Nephron progenitor cell (in vitro differentiated cells): ENCODE data around the gene KRTAP10-5.
"Not testable (repeated sequence)": the region's sequence is repeated elsewhere in the genome, so short reads cannot be mapped to it uniquely, and the experiment has no call there.

Experiments
- DNase-seq: peaks from one replicate; pipeline ENCODE4 v3.0.0; 2021
- H3K27ac Mint-ChIP-seq: 2 replicates; pipeline ENCODE4 v1.8.0; 2021; ENCODE audit warnings: mild to moderate bottlenecking, moderate library complexity, mixed read lengths
- H3K27me3 Mint-ChIP-seq: 2 replicates; pipeline ENCODE4 v1.8.0; 2021; ENCODE audit warnings: mild to moderate bottlenecking, low read depth, mixed read lengths; ENCODE audit not compliant: poor library complexity
- H3K36me3 Mint-ChIP-seq: 2 replicates; pipeline ENCODE4 v1.8.0; 2021; ENCODE audit warnings: low read depth, mixed read lengths
- H3K4me1 Mint-ChIP-seq: 2 replicates; pipeline ENCODE4 v1.8.0; 2021; ENCODE audit warnings: mixed read lengths
- H3K4me3 Mint-ChIP-seq: 2 replicates; pipeline ENCODE4 v1.8.0; 2021; ENCODE audit warnings: mild to moderate bottlenecking, moderate library complexity, mixed read lengths
- H3K9me3 Mint-ChIP-seq: 2 replicates; pipeline ENCODE4 v1.8.0; 2021; ENCODE audit warnings: mild to moderate bottlenecking, moderate library complexity, mixed read lengths
- TF ChIP-seq, protein P1 (sequence below): fragments of 200-600 bp; sonication (generic); IDR thresholded peaks from 2 replicates; pipeline ENCODE4 v1.5.0; 2021; ENCODE audit warnings: antibody characterized with exemption

The KRTAP10-5 gene

GRCh38 chr21:44593598-44594405 lies 13.4 kb upstream of the KRTAP10-5 start:
- Mint-ChIP-seq H3K4me1 (peaks cover 46% of the 10 kb centered on the region), H3K4me3 (peak overlapping the region; percentile 19), H3K36me3 (peaks cover 11% of the 10 kb centered on the region), H3K9me3 (peaks cover 18% of the 10 kb centered on the region), H3K27me3 (peaks cover 5% of the 10 kb centered on the region), H3K27ac (peak overlapping the region; percentile 82)
- TF ChIP-seq, protein P1, sequence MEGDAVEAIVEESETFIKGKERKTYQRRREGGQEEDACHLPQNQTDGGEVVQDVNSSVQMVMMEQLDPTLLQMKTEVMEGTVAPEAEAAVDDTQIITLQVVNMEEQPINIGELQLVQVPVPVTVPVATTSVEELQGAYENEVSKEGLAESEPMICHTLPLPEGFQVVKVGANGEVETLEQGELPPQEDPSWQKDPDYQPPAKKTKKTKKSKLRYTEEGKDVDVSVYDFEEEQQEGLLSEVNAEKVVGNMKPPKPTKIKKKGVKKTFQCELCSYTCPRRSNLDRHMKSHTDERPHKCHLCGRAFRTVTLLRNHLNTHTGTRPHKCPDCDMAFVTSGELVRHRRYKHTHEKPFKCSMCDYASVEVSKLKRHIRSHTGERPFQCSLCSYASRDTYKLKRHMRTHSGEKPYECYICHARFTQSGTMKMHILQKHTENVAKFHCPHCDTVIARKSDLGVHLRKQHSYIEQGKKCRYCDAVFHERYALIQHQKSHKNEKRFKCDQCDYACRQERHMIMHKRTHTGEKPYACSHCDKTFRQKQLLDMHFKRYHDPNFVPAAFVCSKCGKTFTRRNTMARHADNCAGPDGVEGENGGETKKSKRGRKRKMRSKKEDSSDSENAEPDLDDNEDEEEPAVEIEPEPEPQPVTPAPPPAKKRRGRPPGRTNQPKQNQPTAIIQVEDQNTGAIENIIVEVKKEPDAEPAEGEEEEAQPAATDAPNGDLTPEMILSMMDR = no peak
- no peak for DNase-seq

DNA sequence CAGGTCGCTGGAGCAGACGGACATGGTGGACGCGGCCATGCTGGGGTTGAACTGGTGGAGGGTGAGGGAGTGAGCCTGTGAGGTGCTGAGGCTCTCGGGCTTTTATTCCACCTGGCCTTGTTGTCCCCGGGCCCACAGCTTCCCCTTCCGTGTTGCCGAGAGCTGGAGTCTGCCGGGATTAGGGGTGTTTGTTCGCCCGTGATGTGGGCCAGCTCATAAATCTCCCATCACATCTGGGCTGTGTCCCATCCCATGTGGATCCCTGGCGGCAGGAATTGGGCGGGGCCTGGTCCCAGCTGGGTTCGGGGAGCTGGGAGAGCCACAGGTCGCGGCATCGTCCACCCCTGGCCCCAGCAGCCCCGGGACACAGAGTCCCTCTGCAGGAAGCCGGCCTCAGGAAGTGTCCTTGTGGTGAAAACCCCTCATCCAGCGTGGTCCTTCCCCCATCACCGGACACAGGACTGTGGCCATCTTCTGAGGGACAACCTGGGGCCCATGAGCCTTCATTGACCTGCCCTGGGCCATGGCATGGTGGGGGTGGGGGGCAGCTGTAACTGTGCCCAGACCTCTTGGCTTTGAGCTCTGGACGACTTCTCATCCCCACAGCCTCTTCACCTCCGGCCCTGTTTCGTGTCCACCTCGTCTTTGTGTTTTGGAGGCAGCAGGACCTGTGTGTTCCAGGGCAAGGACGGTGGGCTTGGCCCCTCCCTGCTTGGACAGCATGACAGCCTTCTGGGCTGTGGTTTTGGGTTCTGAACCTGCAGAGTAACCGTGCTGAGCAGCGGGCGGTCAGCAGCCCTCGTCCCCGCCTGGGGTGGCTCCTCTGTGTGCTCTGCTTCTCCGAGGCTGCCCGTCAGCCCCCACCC lies 12.3 kb upstream of the KRTAP10-5 start, which contains the start of gene KRTAP10-6:
KRTAP10-6 (minus strand) TSS at position 60 of the 866 bp plus-strand sequence; CDS start at position 39, 21 bp downstream.
- Mint-ChIP-seq H3K9me3 (peaks cover 11% of the 10 kb centered on the region), H3K4me1 (peaks cover 35% of the 10 kb centered on the region), H3K27me3 (peaks cover 4% of the 10 kb centered on the region), H3K27ac (peak within 1 kb of the TSS; percentile 92), H3K36me3 (peaks cover under 1% of the 10 kb centered on the region), H3K4me3 (no peak within 1 kb of the TSS)
- TF ChIP-seq, protein P1 = no peak
- DNase-seq = no peak

DNA sequence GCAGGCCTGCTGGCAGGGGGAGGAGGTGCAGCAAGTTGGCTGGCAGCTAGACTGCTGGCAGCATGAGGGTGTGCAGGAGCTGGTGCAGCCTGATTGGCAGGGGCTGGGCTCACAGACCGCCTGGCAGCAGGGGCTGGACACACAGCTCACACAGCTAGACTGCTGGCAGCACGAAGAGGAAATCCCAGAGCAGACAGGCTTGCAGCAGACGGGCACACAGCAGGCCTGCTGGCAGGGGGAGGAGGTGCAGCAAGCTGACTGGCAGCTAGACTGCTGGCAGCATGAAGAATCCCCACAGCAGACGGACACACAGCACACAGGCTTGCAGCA lies 11.4 kb upstream of the KRTAP10-5 start:
- Mint-ChIP-seq H3K9me3 (peaks cover 14% of the 10 kb centered on the region), H3K4me1 (peaks cover 35% of the 10 kb centered on the region), H3K27ac (peak overlapping the region; percentile 92)
- H3K36me3 Mint-ChIP-seq, H3K27me3 Mint-ChIP-seq, DNase-seq, H3K4me3 Mint-ChIP-seq: not testable (repeated sequence)

DNA sequence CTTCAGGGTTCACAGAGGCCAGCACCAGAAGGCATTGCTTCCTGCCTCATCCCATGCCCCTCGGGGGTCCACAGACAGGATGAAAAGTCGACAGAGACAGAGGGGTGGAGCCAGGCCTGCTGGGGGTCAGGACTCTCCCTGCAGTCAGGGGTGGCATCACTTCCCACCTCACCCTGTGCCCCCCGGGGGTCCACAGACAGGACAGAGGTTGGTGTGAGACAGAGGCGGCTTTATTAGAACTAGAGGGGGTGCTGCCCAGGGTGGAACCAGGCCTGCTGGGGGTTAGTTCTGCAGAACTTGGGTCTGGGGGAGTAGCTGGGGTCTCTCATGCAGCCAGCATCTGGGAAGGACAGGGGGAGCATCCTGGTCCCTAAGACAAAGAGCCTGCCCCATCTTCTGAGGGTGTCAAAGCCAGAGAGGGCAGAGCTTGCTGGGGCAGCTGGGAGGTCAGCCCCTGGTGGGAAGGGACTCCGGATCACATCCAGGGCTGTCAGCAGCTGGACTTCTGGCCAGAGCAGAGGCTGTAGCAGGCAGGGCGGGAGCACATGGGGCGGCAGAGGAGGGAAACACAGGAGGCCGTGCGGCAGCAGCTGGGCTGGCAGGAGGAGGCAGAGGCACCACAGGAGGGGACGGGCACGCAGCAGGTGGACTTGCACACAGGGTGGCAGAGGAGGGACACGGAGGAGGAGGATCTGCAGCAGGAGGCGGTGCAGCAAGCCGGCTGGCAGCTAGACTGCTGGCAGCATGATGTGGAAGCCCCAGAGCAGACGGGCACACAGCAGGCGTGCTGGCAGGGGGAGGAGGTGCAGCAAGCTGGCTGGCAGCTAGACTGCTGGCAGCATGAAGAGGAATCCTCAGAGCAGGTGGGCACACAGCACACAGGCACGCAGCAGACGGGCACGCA lies 10.7 kb upstream of the KRTAP10-5 start:
- peaks cover 35% of the 10 kb centered on the region for H3K4me1 Mint-ChIP-seq
- H3K27ac Mint-ChIP-seq = peak overlapping the region; percentile 92
- H3K27me3 Mint-ChIP-seq, H3K36me3 Mint-ChIP-seq, DNase-seq, H3K4me3 Mint-ChIP-seq: not testable (repeated sequence)
- peaks cover 20% of the 10 kb centered on the region for H3K9me3 Mint-ChIP-seq

- TF ChIP-seq, protein P1 = no peak
- Mint-ChIP-seq H3K4me3 (no peak overlapping the region), H3K36me3 (no peaks in the 10 kb centered on the region), H3K4me1 (peaks cover 33% of the 10 kb centered on the region), H3K27ac (no peak overlapping the region), H3K27me3 (peaks cover 4% of the 10 kb centered on the region), H3K9me3 (peaks cover 28% of the 10 kb centered on the region)
- no peak for DNase-seq
Measured at GRCh38 chr21:44590311-44590721, 9.9 kb upstream of the KRTAP10-5 start.

GRCh38 chr21:44589586-44590305 lies 9.3 kb upstream of the KRTAP10-5 start:
- H3K27me3 Mint-ChIP-seq = peaks cover 6% of the 10 kb centered on the region

More at GRCh38 chr21:44589586-44590305, 9.3 kb upstream of the KRTAP10-5 start:
- H3K9me3 Mint-ChIP-seq = peaks cover 28% of the 10 kb centered on the region
- no peak for DNase-seq
- TF ChIP-seq, protein P1 = no peak
- H3K36me3 Mint-ChIP-seq = no peaks in the 10 kb centered on the region
- H3K4me3 Mint-ChIP-seq = no peak overlapping the region
- peaks cover 28% of the 10 kb centered on the region for H3K4me1 Mint-ChIP-seq
- H3K27ac Mint-ChIP-seq = no peak overlapping the region
